ENCODE measurements around the gene MIB2.
A peak's percentile ranks its signal among the peaks of the same experiment; 100 is the strongest.

GRCh38 chr1:1597275-1597930 lies 17.9 kb upstream of the MIB2 start:
- TF ChIP-seq CTCF (IDR thresholded peaks at IDR 0.05) (peak; percentile 19 to 68 (median 46)), POLR2A (IDR thresholded peaks at IDR 0.05) (peak in 1 of 2 donors; percentile 52)
